ENCODE data around the gene MAP7D3.
"Not testable (repeated sequence)": the region's sequence is repeated elsewhere in the genome, so short reads cannot be mapped to it uniquely, and the experiment has no call there.

The MAP7D3 gene

GRCh38 chrX:136250191-136251040, 784 bp downstream of the MAP7D3 start:
- no peak for DNase-seq (ENCODE audit: low read depth)

DNA sequence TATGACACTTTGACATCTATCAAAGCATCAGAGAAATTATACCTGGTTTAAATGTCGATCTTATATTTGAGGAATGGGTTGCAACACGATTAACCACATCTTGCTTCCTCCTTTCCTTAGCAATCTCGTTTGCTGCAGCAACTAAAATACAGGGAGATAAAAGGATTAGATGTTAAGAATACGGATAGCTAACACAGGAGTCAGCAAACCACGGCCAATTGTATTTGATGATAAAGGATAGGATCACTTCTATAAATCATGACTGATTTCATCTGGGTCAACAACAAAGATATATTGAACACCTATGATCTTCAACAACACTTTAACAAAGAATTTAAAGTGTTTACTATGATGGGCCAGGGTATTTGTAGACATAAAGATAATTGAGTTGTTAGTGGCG, 5.0 kb downstream of the MAP7D3 start:
- DNase-seq (ENCODE audit: low read depth) = no peak

DNA sequence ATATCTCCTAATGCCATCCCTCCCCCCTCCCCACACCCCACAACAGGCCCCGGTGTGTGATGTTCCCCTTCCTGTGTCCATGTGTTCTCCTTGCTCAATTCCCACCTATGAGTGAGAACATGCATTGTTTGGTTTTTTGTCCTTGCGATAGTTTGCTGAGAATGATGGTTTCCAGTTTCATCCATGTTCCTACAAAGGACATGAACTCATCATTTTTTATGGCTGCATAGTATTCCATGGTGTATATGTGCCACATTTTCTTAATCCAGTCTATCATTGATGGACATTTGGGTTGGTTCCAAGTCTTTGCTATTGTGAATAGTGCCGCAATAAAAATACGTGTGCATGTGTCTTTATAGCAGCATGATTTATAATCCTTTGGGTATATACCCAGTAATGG, 13.4 kb downstream of the MAP7D3 start:
- DNase-seq (ENCODE audit: low read depth) = not testable (repeated sequence)

DNA sequence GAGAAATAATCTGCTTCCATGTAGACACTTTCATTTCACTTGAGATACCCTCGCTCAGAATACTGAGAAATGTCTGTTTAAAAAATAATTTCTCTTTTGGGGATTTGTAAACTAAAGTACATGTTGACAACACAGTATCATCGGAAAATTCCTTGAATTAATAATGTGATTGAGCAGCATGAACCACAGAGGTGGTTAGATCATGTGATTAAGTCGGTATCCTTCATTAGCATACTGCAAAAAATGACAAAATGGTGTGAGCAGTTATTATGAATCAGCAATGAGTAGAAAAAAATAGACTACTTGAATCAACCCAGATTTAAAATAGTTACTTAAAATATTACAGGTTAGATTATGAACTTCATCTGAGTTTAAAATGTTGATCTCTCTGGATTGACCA, 14.1 kb downstream of the MAP7D3 start:
- DNase-seq (ENCODE audit: low read depth) = no peak

DNA sequence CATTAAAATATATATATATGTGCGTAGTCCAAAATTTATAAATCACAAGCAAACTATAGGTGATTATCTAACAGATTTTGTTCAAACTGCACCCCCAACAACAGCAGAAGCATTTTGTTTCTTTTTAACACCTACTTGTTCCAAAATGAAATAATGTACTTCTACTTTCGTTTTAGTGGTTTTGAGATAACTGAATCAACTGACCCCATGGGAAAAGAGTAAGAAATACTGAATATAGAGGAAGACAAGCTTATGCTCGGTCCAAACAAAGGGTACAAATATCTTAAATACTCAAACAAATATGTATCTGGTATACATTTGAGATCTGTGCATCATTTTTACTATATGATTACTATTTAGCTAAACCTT, 22.4 kb downstream of the MAP7D3 start:
- DNase-seq (ENCODE audit: low read depth) = no peak

DNA sequence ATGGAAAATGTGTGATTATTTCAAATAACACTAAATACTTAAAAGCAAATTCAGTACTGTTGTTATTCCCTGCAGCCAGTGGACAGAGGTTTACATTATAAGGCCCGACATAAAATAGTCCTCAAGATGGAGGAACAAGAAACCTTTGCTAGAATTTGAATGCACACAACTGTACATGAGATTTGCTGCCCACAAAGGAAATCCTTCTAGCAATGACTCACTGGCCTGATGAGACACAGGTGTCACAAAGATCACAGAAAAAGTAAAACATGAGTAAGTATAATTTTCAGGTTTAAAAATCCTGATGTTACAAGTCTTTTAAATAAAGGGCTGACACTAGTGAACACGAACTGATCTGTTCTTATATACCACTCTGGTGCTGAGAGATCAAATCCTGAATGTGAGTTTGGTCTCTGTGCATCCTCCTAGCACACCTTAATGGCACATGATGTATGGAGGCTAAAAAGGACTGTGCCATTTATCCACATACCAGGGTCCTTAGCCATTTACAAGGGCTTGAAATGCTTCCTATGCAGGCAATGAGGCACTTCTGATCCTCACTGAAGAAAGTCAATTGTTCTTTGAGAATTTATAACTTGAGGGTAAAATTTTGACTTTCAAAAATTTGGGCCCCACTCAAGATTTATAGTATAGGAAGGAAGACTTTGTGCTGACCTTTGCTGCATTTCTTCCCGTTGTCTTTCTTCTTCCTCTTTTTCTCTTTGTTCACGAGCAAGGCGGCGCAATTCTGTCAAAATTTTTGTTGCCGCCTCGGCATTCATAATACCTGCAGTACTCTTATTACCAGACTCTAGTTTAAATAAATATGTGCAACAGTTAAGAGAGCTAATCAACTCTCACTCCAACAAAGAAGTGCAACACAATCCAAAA, 23.0 kb downstream of the MAP7D3 start:
- DNase-seq (ENCODE audit: low read depth) = no peak

GRCh38 chrX:136227074-136227473, 24.1 kb downstream of the MAP7D3 start:
- DNase-seq (ENCODE audit: low read depth) = no peak

DNA sequence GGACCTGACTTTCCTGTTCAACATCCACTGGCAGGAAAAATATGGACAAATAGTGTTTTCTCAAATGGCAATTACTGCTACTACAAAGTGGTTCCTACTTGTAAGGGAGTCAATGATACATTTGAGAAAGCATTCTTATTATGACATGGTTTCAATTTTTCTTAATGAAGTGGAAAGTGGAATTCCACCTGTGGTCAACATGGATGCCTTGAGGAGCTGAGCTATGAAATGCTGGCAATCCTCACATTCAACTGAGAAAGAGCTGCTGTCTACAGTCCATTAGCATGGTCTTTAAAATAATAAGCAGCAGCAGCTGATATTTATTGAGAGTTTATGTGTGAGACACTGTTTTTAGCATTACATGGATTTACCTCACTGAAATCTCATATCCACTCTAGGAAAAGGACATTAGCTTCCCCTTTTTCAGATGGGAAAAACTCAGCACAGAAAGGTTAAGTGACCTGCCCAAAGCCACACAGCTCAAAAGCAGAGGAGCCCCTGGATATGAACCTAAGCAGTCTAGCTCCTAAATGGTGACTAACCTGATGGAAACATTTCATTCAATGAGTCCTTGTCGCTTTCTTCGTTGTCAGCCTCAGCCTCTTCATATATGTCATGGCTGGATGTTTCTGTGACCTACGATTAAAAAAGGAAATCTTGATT, 29.2 kb downstream of the MAP7D3 start:
- DNase-seq (ENCODE audit: low read depth) = no peak

DNA sequence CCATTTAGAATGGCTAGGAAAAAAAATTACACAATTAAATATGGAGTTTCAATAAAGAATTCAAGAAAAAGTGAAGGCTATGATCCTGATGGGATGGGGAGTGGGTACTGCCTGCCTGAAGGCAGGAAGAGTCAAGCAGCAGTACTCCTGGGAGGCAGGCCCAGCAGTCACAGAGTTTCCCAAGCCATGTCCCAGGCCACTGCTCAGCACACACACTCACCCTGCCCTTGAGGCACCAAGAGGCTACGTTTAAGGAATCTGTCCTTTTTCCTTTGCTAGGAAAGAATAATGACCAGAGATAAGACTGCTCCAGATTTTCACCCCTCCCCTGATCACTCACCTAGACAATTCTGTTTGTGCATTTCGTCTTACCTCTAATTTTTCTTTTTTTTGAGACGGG, 30.2 kb downstream of the MAP7D3 start:
- DNase-seq (ENCODE audit: low read depth) = no peak

DNA sequence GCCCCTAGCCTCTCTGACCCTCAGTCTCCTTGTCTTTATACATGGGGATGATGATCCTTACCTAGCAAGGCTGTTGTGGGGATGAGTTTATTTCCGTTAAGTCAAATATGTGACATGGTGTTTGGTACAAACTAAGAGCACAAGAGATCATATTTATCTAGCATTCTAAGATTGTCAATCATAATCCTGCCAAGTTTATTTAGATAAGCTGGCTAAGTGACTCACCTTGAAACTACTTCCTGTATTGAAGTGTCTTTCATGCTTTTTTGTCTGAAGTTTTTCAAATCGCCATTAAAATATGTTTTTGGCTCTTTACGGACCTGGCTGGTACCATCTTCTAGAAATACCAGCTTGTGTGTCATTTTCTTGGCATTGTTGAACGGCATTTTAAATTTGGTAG, 30.7 kb downstream of the MAP7D3 start:
- DNase-seq (ENCODE audit: low read depth) = no peak

- DNase-seq (ENCODE audit: low read depth) = no peak
Measured at GRCh38 chrX:136219893-136220292, 31.3 kb downstream of the MAP7D3 start.

GRCh38 chrX:136215559-136215958, 35.6 kb downstream of the MAP7D3 start:
- DNase-seq (ENCODE audit: low read depth) = no peak

- no peak for DNase-seq (ENCODE audit: low read depth)
Measured at GRCh38 chrX:136214551-136214950, 36.6 kb downstream of the MAP7D3 start.

GRCh38 chrX:136212557-136213111, 38.6 kb downstream of the MAP7D3 start:
- DNase-seq (ENCODE audit: low read depth) = no peak

DNA sequence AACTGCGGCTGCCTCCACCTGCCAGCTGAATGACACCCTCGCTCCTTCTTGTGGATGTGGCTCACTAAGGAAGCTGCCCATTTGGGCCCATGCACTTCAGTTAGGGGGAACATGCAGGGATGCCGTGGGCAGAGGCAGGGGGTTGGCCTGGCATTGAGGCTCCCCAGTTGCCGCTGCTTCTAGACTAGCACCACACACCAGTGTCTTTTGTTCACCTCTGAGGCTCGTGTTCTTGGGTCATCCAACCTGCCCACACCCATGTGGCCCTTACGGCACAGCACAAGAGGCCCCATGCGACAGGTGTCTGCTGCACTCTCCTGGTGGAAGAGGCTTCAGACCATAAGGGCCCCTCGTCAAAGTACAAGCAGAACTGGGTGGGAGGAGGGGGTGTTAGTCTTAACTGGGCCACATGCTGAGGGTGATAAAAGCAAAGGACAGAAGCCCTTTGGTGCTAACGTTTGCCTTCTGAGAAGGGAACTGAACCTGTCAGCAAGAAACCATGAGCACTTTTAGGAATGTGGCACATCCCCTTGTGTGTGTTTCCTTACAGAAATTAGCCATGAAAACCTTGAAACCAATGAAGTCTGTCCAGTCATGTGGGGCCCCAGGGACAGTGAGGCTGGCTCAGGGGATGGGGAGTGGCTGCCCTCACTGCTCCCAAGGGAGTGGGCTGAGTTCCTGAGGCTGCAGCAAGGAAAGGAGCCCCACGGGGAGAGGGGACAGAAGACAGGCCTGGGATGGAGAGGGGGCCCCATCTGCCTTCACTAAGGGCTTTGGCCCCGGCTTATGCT, 39.2 kb downstream of the MAP7D3 start:
- DNase-seq (ENCODE audit: low read depth) = no peak

- DNase-seq (ENCODE audit: low read depth) = no peak
Measured at GRCh38 chrX:136210806-136211205, 40.4 kb downstream of the MAP7D3 start.

DNA sequence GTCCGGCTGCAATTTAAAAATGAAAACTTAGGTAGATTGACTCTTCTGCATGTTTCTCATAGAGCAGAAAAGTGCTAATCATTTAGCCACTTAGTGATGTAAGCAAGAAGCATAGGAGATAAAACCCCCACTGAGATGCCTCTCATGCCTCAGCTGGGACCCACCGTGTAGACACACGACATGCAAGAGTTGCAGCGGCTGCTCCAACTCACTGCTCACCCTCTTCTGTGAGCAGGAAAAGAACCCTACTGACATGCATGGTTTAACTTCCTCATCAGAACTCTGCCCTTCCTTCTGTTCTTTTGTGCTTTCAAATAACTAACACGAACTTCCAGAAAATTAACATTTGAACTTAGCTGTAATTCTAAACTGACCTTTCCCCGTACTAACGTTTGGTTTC, 41.0 kb downstream of the MAP7D3 start:
- no peak for DNase-seq (ENCODE audit: low read depth)

DNA sequence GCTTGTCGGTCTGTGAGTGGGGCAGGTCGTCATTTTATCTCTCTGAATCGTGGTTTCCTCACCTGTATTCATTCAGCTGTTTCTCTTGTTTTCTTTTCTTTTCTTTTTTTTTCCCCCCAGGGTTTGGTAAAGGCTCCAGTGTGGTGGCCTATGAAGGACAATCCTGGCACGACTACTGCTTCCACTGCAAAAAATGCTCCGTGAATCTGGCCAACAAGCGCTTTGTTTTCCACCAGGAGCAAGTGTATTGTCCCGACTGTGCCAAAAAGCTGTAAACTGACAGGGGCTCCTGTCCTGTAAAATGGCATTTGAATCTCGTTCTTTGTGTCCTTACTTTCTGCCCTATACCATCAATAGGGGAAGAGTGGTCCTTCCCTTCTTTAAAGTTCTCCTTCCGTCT, 41.4 kb downstream of the MAP7D3 start:
- DNase-seq (ENCODE audit: low read depth) = no peak

DNA sequence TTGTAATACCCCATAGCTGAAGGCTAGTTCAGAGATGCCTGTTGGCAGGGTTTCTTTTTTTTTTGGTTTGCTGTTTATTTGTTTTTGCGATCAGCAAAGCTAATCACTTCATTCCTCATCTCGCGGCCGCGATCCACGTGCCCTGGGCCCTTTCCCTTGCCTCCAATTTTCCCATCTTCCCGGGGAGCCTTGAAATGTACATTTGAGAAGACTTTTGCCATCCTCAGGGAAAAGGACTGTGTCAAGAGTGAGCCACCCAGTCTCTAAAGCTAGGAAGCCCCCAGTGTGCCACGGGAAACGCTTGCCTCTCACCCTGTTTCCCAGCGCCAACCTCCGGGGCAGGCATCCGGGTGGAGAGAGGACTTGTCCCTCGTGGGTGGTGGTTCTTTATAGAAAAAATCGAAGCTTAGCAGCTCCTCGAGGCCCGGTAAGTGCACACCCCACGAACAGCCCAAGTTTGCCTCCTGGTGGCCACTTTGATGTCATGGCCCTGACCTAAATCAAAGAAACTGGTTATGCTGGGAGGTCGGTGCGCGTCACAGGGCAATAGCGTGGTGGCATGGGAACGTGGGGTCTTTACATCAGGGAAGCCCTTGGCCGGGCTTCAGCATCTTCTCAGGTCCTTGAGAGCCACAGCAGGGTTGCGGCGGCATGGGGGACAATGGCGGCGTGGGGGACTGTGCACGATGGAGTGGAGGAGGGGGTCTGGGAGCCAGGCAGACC, 42.0 kb downstream of the MAP7D3 start:
- no peak for DNase-seq (ENCODE audit: low read depth)

- no peak for DNase-seq (ENCODE audit: low read depth)
Measured at GRCh38 chrX:136207546-136207945, 43.7 kb downstream of the MAP7D3 start.

GRCh38 chrX:136206916-136207315, 44.3 kb downstream of the MAP7D3 start:
- DNase-seq (ENCODE audit: low read depth) = no peak

Data from stimulated activated CD8-positive, alpha-beta memory T cell treated with anti-CD3 and anti-CD28 coated beads, Interleukin-7, amount 100 ng/mL, for 24 hours (primary cell).